ENCODE results near the gene TDRD10. TPM values are rescaled to one million over a fixed set of nuclear protein-coding genes. Genes with fewer than 3 reads are reported as not detected.

Gene TDRD10
- total and polyA plus RNA-seq, 2 of the 8 experiments (the other 6 are each of a cell fraction or from before 2014, with no cell fraction given) = 0.15 to 0.27 TPM

DNA sequence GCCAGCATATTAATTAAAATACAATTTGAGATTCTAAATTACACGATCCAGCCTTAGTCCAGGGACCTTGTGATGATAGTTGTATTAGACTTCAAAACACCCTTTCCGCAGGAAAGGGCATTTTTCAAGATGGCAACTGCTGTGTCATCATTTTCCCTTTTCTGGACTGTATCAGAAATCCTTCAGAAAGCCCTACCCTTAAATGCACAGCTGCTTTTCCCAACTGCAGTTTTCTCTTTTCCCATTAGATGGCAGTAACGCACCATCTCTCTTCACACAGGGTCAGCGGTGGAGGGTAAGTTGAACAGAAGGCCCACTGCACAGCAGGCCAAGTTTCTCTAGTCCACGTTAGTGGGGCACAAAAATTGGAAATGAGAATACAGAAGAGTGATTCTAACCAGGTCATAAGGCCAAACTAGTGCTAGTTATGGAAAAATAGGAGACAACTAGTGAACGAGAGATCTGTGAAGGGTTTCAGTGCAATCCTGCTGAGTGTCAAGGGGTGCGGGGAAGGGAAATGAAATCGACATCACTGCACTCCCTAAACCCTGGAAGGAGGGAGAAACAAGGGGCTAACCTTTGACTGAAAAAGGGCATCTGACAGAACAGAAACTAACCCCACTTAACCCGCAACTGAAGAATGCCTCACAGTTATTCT lies 22.1 kb upstream of the TDRD10 start:
- H3K79me1 ChIP-seq (ENCODE audit: low read depth, low read length) = no peaks in the 10 kb centered on the region
- no peak overlapping the region for H2AFZ ChIP-seq (ENCODE audit: low read length)
- no peak overlapping the region for H3K4ac ChIP-seq (replicated peaks; ENCODE audit: insufficient read length, low read depth, low read length)
- no peak overlapping the region for H3K4me3 ChIP-seq (ENCODE audit: extremely low read depth in 1 of 4, insufficient read depth in 2 of 4, low read depth in 3 of 4, low read length in 4 of 4)
- no peak overlapping the region for H4K5ac ChIP-seq (ENCODE audit: insufficient read length, low read depth, low read length)
- H3K14ac ChIP-seq (ENCODE audit: insufficient read length) = no peak overlapping the region
- H2BK120ac ChIP-seq (replicated peaks; ENCODE audit: low read depth, low read length) = no peak overlapping the region
- POLR2A ChIA-PET (ENCODE audit: partially characterized antibody) = interaction anchor here (1.0 to 1.4 kb wide), 4 partner anchors 73 to 98 kb away, joined by 3 read pairs; partner anchors contain the start of gene CHRNB2
- H3K4me1 ChIP-seq (replicated peaks in 1 of 4; ENCODE audit: control insufficient read depth in 3 of 4, insufficient read depth in 4 of 4, low read length in 3 of 4) = no peaks in the 10 kb centered on the region; a peak in 1 of 7 replicates
- no peak overlapping the region for H3K9ac ChIP-seq (replicated peaks in 1 of 4; ENCODE audit: extremely low read depth in 1 of 4, low read depth in 3 of 4, low read length in 3 of 4)
- H3K4me2 ChIP-seq (ENCODE audit: insufficient read depth in 1 of 2, low read depth in 2 of 2, low read length in 2 of 2) = no peak overlapping the region
- no peak overlapping the region for H3K18ac ChIP-seq (ENCODE audit: extremely low read depth, low read length)
- no peak overlapping the region for H2BK20ac ChIP-seq (ENCODE audit: low read length)
- H3K56ac ChIP-seq (replicated peaks; ENCODE audit: insufficient read length, low read depth, low read length) = no peak overlapping the region
- no peaks in the 10 kb centered on the region for H3K27me3 ChIP-seq (replicated peaks in 1 of 4; ENCODE audit: control insufficient read depth in 3 of 4, extremely low read depth in 1 of 4, insufficient read depth in 3 of 4, low read length in 3 of 4)
- CTCF ChIA-PET (ENCODE audit: partially characterized antibody) = interaction anchor here (0.6 to 7.5 kb wide), 40 partner anchors 8 to 540 kb away, joined by 3 to 117 read pairs (median 4); partner anchors contain the start of gene SHE
- no peaks in the 10 kb centered on the region for H3K9me3 ChIP-seq (ENCODE audit: insufficient read depth in 2 of 2, low read depth in 1 of 2, low read length in 1 of 2)
- DNase-seq (ENCODE audit: low read depth in 1 of 2, low spot score in 2 of 2) = peak in 1 of 2 experiments; percentile 78
- H2BK12ac ChIP-seq (ENCODE audit: low read depth, low read length) = no peak overlapping the region
- H4K8ac ChIP-seq (ENCODE audit: extremely low read depth, insufficient read depth, low read length) = no peak overlapping the region
- no peak overlapping the region for H4K91ac ChIP-seq (replicated peaks; ENCODE audit: insufficient read length, low read length)
- H2BK5ac ChIP-seq (ENCODE audit: low read depth, low read length) = no peak overlapping the region
- H2AK5ac ChIP-seq (ENCODE audit: low read depth, low read length) = no peak overlapping the region
- H3K23ac ChIP-seq (ENCODE audit: insufficient read length) = no peak overlapping the region
- H3K27ac ChIP-seq (ENCODE audit: low read depth, low read length) = no peak overlapping the region
- WGBS, 2 experiments (ENCODE audit: extremely low coverage in 1 of 2, insufficient coverage in 1 of 2, insufficient read length in 1 of 2, insufficient replicate concordance in 2 of 2, low coverage in 1 of 2, low lambda C conversion rate in 2 of 2, missing lambda C conversion rate in 1 of 2) = 41% methylated on average over 9 of the region's 9 CpGs; no CpG with 5 or more reads in 1 of the 2 experiments
- FAIRE-seq = peak; percentile 83
- no peak overlapping the region for H2BK15ac ChIP-seq (ENCODE audit: low read length)
- no peaks in the 10 kb centered on the region for H3K79me2 ChIP-seq (ENCODE audit: control insufficient read depth in 1 of 2, insufficient read depth in 2 of 2, low read length in 2 of 2)
- TF ChIP-seq RAD21 (IDR thresholded peaks at IDR 0.05 in 1 of 2, conservative IDR thresholded peaks at IDR 0.05 in 1 of 2; ENCODE audit: low read depth in 2 of 2, low read length in 2 of 2) (peak; percentile 96 to 97), MAFK (IDR thresholded peaks at IDR 0.05; ENCODE audit: low read depth, low read length) (peak; percentile 18; the same call in 1 of the 2 replicates), RNF2 (IDR thresholded peaks at IDR 0.05; ENCODE audit: borderline replicate concordance, low read depth, low read length, missing control alignments, poor library complexity, severe bottlenecking) (no peak), EP300 (IDR thresholded peaks at IDR 0.05; ENCODE audit: borderline replicate concordance in 1 of 2, low read depth in 2 of 2, low read length in 2 of 2) (no peak)
- TF ChIP-seq, protein P1, sequence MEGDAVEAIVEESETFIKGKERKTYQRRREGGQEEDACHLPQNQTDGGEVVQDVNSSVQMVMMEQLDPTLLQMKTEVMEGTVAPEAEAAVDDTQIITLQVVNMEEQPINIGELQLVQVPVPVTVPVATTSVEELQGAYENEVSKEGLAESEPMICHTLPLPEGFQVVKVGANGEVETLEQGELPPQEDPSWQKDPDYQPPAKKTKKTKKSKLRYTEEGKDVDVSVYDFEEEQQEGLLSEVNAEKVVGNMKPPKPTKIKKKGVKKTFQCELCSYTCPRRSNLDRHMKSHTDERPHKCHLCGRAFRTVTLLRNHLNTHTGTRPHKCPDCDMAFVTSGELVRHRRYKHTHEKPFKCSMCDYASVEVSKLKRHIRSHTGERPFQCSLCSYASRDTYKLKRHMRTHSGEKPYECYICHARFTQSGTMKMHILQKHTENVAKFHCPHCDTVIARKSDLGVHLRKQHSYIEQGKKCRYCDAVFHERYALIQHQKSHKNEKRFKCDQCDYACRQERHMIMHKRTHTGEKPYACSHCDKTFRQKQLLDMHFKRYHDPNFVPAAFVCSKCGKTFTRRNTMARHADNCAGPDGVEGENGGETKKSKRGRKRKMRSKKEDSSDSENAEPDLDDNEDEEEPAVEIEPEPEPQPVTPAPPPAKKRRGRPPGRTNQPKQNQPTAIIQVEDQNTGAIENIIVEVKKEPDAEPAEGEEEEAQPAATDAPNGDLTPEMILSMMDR (IDR thresholded peaks at IDR 0.05; ENCODE audit: control extremely low read depth in 1 of 3, insufficient read depth in 1 of 3, low read depth in 1 of 3, low read length in 3 of 3) = peak; percentile 35 to 89 (median 84)
- no peaks in the 10 kb centered on the region for H3K23me2 ChIP-seq (ENCODE audit: low read depth, low read length)
- no peaks in the 10 kb centered on the region for H3K36me3 ChIP-seq (ENCODE audit: control insufficient read depth in 2 of 4, insufficient read depth in 4 of 4, low read length in 3 of 4)
- H4K20me1 ChIP-seq (replicated peaks in 1 of 2; ENCODE audit: control insufficient read depth in 1 of 2, insufficient read depth in 2 of 2, low read length in 2 of 2) = no peaks in the 10 kb centered on the region

Measured in H1 (cell line).